ENCODE data around the gene TMEM214.

- TF ChIP-seq CTCF (IDR thresholded peaks at IDR 0.05; ENCODE audit: insufficient read depth, low read length) (no peak), GABPA (IDR thresholded peaks at IDR 0.05; ENCODE audit: low read depth) (no peak), SPI1 (IDR thresholded peaks at IDR 0.05; ENCODE audit: borderline replicate concordance, low read depth) (no peak)
Observed at GRCh38 chr2:27008678-27009077, 24.1 kb upstream of the TMEM214 start.

All from HL-60 (cell line).